ENCODE results near the gene C17orf107. TPM values are rescaled to one million over a fixed set of nuclear protein-coding genes. Genes with fewer than 3 reads are reported as not detected.
"Not testable (repeated sequence)": the region's sequence is repeated elsewhere in the genome, so short reads cannot be mapped to it uniquely, and the experiment has no call there.

Gene C17orf107
- total RNA-seq, 1 experiment from 2014 or later = 2.7 TPM

DNA sequence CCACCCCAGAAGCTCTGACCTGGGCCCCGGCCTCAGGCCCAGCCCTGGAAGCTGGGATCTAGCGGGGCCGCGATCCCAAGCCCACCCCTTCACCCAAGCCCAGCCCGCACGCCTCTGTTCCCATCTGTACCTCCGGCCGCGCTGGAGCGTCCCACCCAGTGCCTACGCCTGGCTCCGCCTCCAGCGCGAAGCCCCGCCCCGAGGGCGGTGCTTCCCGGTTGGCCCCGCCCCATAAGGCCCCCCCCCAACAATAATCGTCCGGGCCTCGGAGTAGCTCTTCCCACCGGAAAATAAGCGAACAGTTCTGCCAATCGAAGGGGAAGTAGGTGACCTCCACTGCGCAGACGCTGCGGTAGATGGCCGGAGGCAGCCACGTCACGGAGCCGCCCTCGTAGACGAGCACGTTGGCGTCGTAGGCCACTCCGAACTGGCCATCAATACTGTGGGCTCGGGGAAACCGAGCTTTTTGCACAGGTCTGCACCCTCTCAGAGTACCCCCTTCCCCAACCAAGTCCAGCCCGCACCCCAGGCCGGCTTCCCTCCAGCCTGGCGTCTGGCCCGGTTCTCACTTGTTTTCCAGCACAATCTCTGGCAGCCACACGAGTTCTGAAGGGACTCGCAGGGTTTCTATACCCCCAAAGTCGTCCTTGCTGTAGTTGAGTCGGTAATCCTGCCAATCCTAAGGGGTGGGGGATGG is 2.5 kb downstream of the C17orf107 start:
- no TSS peak for BruUV-seq (replicated peaks)
- no peaks in the 10 kb centered on the region for H3K9me3 ChIP-seq (ENCODE audit: low read depth, low read length, poor library complexity, severe bottlenecking)
- peaks cover 13% of the 10 kb centered on the region for H3K4me1 ChIP-seq (ENCODE audit: insufficient read depth, low read length, poor library complexity, severe bottlenecking)
- H3K4me3 ChIP-seq (ENCODE audit: low read depth, low read length, poor library complexity, severe bottlenecking) = no peak overlapping the region
- POLR2A ChIA-PET (ENCODE audit: low non-redundant PET) = no interaction called here
- intact Hi-C loops (cut with micrococcal nuclease; ENCODE audit: unreplicated experiment) = loop anchor here (5.0 kb wide), 1 partner anchor 169 kb away; the partner anchor contains the start of gene MED11
- H3K36me3 ChIP-seq (ENCODE audit: insufficient read depth, low read length, poor library complexity, severe bottlenecking) = no peaks in the 10 kb centered on the region
- DNase-seq (ENCODE audit: low spot score) = no peak
- CTCF ChIA-PET = interaction anchor here (1.1 kb wide), 1 partner anchor 66 kb away, joined by 9 read pairs; the partner anchor contains the start of gene SPAG7
- TF ChIP-seq, protein P1, sequence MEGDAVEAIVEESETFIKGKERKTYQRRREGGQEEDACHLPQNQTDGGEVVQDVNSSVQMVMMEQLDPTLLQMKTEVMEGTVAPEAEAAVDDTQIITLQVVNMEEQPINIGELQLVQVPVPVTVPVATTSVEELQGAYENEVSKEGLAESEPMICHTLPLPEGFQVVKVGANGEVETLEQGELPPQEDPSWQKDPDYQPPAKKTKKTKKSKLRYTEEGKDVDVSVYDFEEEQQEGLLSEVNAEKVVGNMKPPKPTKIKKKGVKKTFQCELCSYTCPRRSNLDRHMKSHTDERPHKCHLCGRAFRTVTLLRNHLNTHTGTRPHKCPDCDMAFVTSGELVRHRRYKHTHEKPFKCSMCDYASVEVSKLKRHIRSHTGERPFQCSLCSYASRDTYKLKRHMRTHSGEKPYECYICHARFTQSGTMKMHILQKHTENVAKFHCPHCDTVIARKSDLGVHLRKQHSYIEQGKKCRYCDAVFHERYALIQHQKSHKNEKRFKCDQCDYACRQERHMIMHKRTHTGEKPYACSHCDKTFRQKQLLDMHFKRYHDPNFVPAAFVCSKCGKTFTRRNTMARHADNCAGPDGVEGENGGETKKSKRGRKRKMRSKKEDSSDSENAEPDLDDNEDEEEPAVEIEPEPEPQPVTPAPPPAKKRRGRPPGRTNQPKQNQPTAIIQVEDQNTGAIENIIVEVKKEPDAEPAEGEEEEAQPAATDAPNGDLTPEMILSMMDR (conservative IDR thresholded peaks at IDR 0.05; ENCODE audit: low read depth, low read length) = no peak
- no peak for TF ChIP-seq EZH2 (IDR thresholded peaks at IDR 0.05; ENCODE audit: borderline replicate concordance, low read depth, low read length, poor library complexity, severe bottlenecking)
- no peak overlapping the region for H3K27ac ChIP-seq (ENCODE audit: low read depth, low read length, poor library complexity, severe bottlenecking)
- no peaks in the 10 kb centered on the region for H3K27me3 ChIP-seq (replicated peaks; ENCODE audit: insufficient read depth, low read depth, low read length, poor library complexity)

DNA sequence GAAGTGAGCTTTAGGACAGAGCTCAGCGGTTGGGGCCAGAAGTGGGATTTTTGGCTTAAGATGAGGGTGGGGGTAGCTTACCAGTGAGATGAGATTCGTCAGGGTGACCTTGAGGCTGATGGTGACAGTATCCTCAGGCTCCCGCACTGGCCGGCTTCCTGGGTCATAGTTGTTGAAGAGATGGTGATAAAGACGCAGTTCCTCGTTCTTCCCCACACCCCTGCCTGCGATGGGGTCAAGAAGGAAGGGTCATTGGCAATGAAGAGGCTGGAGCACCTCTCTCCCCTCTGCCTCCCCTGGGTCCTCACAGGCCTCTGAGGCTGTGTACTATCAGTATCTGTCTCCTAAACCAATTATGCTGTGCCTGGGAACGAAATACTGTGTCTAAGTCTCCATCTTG is 3.2 kb downstream of the C17orf107 start:
- POLR2A ChIA-PET (ENCODE audit: low non-redundant PET) = no interaction called here
- intact Hi-C loops (cut with micrococcal nuclease; ENCODE audit: unreplicated experiment) = loop anchor here (5.0 kb wide), 1 partner anchor 170 kb away; the partner anchor contains the start of gene MED11
- Histone ChIP-seq H3K9me3 (ENCODE audit: low read depth, low read length, poor library complexity, severe bottlenecking) (no peaks in the 10 kb centered on the region), H3K27me3 (replicated peaks; ENCODE audit: insufficient read depth, low read depth, low read length, poor library complexity) (no peaks in the 10 kb centered on the region), H3K4me3 (ENCODE audit: low read depth, low read length, poor library complexity, severe bottlenecking) (no peak overlapping the region), H3K36me3 (ENCODE audit: insufficient read depth, low read length, poor library complexity, severe bottlenecking) (no peaks in the 10 kb centered on the region), H3K4me1 (ENCODE audit: insufficient read depth, low read length, poor library complexity, severe bottlenecking) (peaks cover 13% of the 10 kb centered on the region), H3K27ac (ENCODE audit: low read depth, low read length, poor library complexity, severe bottlenecking) (no peak overlapping the region)
- TF ChIP-seq, protein P1 (conservative IDR thresholded peaks at IDR 0.05; ENCODE audit: low read depth, low read length) = no peak
- TF ChIP-seq EZH2 (IDR thresholded peaks at IDR 0.05; ENCODE audit: borderline replicate concordance, low read depth, low read length, poor library complexity, severe bottlenecking) = no peak
- no peak for DNase-seq (ENCODE audit: low spot score)
- CTCF ChIA-PET = interaction anchor here (1.1 kb wide), 1 partner anchor 65 kb away, joined by 9 read pairs; the partner anchor contains the start of gene SPAG7
- BruUV-seq (replicated peaks) = no TSS peak

- Histone ChIP-seq H3K4me3 (ENCODE audit: low read depth, low read length, poor library complexity, severe bottlenecking) (no peak within 1 kb of the TSS), H3K4me1 (ENCODE audit: insufficient read depth, low read length, poor library complexity, severe bottlenecking) (peaks cover 13% of the 10 kb centered on the region), H3K9me3 (ENCODE audit: low read depth, low read length, poor library complexity, severe bottlenecking) (no peaks in the 10 kb centered on the region), H3K36me3 (ENCODE audit: insufficient read depth, low read length, poor library complexity, severe bottlenecking) (no peaks in the 10 kb centered on the region), H3K27ac (ENCODE audit: low read depth, low read length, poor library complexity, severe bottlenecking) (no peak within 1 kb of the TSS), H3K27me3 (replicated peaks; ENCODE audit: insufficient read depth, low read depth, low read length, poor library complexity) (no peaks in the 10 kb centered on the region)
- peak; percentile 84 for DNase-seq (ENCODE audit: low spot score)
- ChIA-PET POLR2A (ENCODE audit: low non-redundant PET) (interaction anchor here (0.6 kb wide), 1 partner anchor 23 kb away, joined by 12 read pairs; no protein-coding TSS in a partner anchor), CTCF (interaction anchor here (0.6 to 1.2 kb wide), 5 partner anchors 9 to 336 kb away, joined by 4 to 9 read pairs (median 4); partner anchors contain the start of gene SLC25A11)
- no TSS peak for BruUV-seq (replicated peaks)
- intact Hi-C loops (cut with micrococcal nuclease; ENCODE audit: unreplicated experiment) = loop anchor here (5.0 kb wide), 1 partner anchor 171 kb away; the partner anchor contains the start of gene MED11
- TF ChIP-seq, protein P1 (conservative IDR thresholded peaks at IDR 0.05; ENCODE audit: low read depth, low read length) = peak; percentile 85
- no peak for TF ChIP-seq EZH2 (IDR thresholded peaks at IDR 0.05; ENCODE audit: borderline replicate concordance, low read depth, low read length, poor library complexity, severe bottlenecking)
These were observed 3.9 kb downstream of the C17orf107 start, which contains the start of gene CHRNE for GRCh38 chr17:4903051-4903818. Gene CHRNE, minus strand, starts transcription at chr17:4903098. Its CDS starts 35 bp downstream, at chr17:4903063.

DNA sequence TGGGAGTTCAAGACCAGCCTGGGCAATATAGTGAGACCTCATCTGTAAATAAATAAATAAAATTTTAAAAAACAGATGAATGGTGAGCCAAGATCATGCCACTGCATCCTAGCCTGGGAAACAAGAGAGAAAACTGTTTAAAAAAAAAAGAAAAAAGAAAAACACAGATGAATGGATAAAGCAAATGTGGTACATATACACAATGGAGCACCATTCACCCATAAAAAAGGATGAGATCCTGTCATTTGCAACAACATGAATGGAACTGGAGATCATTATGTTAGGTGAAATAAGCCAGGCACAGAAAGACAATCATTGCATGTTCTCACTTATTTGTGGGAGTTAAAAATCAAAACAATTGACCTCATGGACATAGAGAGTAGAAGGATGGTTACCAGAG is 7.3 kb downstream of the C17orf107 start:
- POLR2A ChIA-PET (ENCODE audit: low non-redundant PET); H3K36me3 ChIP-seq (ENCODE audit: insufficient read depth, low read length, poor library complexity, severe bottlenecking); H3K27ac ChIP-seq (ENCODE audit: low read depth, low read length, poor library complexity, severe bottlenecking); intact Hi-C loops (cut with micrococcal nuclease; ENCODE audit: unreplicated experiment); H3K27me3 ChIP-seq (replicated peaks; ENCODE audit: insufficient read depth, low read depth, low read length, poor library complexity); H3K9me3 ChIP-seq (ENCODE audit: low read depth, low read length, poor library complexity, severe bottlenecking); DNase-seq (ENCODE audit: low spot score); BruUV-seq (replicated peaks); H3K4me3 ChIP-seq (ENCODE audit: low read depth, low read length, poor library complexity, severe bottlenecking): not testable (repeated sequence)
- CTCF ChIA-PET = interaction anchor here (0.7 kb wide), 1 partner anchor 30 kb away, joined by 4 read pairs; no protein-coding TSS in a partner anchor
- H3K4me1 ChIP-seq (ENCODE audit: insufficient read depth, low read length, poor library complexity, severe bottlenecking) = peaks cover 11% of the 10 kb centered on the region
